Muscle layer of colon (tissue), 2 donors: Measurements from ENCODE around the gene AIF1.

Source experiments
- H3K27ac ChIP-seq: one replicate; pipeline ENCODE4 v1.7.0; 2013; ENCODE audit warnings: low read depth, mild to moderate bottlenecking, low read length, moderate library complexity
- H3K27me3 ChIP-seq, 2 donors: one replicate each; pipeline ENCODE4 v1.7.0; 2013; ENCODE audit warnings: low read length in 2 of 2, mild to moderate bottlenecking in 2 of 2; ENCODE audit not compliant: insufficient read depth in 2 of 2, control insufficient read depth in 1 of 2
- H3K36me3 ChIP-seq: one replicate; pipeline ENCODE4 v1.7.0; 2013; ENCODE audit warnings: mild to moderate bottlenecking, low read length; ENCODE audit not compliant: insufficient read depth
- H3K4me1 ChIP-seq: one replicate; pipeline ENCODE4 v1.7.0; 2013; ENCODE audit warnings: mild to moderate bottlenecking, low read length; ENCODE audit not compliant: insufficient read depth
- H3K4me3 ChIP-seq, 2 donors: one replicate each; pipeline ENCODE4 v1.7.0; 2013; ENCODE audit warnings: low read length in 2 of 2, low read depth in 1 of 2, mild to moderate bottlenecking in 1 of 2, moderate library complexity in 1 of 2
- H3K9ac ChIP-seq: one replicate; pipeline ENCODE4 v1.7.0; 2013; ENCODE audit warnings: low read length
- H3K9me3 ChIP-seq: one replicate; pipeline ENCODE4 v1.7.0; 2013; ENCODE audit warnings: mild to moderate bottlenecking, low read length
- donor health status: abdominal sarcoma.
- donor health status: Adenocarcinoma of cecum.

AIF1 gene

GRCh38 chr6:31610968-31611367 is 4.1 kb upstream of the AIF1 start:
- no peaks in the 10 kb centered on the region for H3K36me3 ChIP-seq
- no peaks in the 10 kb centered on the region for H3K4me1 ChIP-seq
- H3K9ac ChIP-seq = no peak overlapping the region
- H3K27ac ChIP-seq = no peak overlapping the region
- H3K4me3 ChIP-seq = no peak overlapping the region
- no peaks in the 10 kb centered on the region for H3K27me3 ChIP-seq
- no peaks in the 10 kb centered on the region for H3K9me3 ChIP-seq

DNA sequence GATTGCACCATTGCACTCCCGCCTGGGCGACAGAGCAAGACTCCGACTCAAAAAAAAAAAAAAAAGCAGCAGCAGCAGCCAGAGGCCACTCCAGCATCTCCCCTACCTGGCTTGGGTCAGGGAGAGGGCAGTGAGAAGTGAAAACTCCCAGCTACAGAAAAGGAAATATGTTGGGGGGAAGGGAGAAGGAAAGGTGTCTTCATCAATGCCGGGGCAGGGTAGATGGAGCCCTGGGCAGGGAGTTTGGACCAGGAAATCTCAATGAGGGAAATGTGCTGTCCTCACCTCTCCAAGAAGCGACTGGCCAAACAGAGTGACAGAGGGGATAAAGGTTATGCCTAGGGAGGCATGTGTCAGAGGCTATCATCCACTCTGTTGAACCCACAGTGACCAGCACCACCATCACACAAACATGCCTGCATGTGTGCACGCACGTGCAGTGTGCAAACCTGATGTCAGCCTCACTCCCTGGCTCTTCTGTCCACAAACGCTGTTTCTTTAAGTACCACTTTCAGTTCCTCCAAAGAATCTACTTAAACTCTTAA is 887 bp upstream of the AIF1 start:
- no peaks in the 10 kb centered on the region for H3K36me3 ChIP-seq
- no peaks in the 10 kb centered on the region for H3K27me3 ChIP-seq
- H3K27ac ChIP-seq = no peak overlapping the region
- H3K9me3 ChIP-seq = no peaks in the 10 kb centered on the region
- H3K4me3 ChIP-seq = no peak overlapping the region
- no peak overlapping the region for H3K9ac ChIP-seq
- H3K4me1 ChIP-seq = no peaks in the 10 kb centered on the region

GRCh38 chr6:31615748-31616147 is 714 bp downstream of the AIF1 start:
- peak overlapping the region; percentile 19 for H3K27ac ChIP-seq
- no peak overlapping the region for H3K9ac ChIP-seq
- H3K36me3 ChIP-seq = no peaks in the 10 kb centered on the region
- no peak overlapping the region for H3K4me3 ChIP-seq
- no peaks in the 10 kb centered on the region for H3K4me1 ChIP-seq
- H3K9me3 ChIP-seq = no peaks in the 10 kb centered on the region
- H3K27me3 ChIP-seq = no peaks in the 10 kb centered on the region

GRCh38 chr6:31617010-31617409 is 2.0 kb downstream of the AIF1 start:
- no peaks in the 10 kb centered on the region for H3K27me3 ChIP-seq
- peaks cover 8% of the 10 kb centered on the region for H3K4me1 ChIP-seq
- no peaks in the 10 kb centered on the region for H3K36me3 ChIP-seq
- H3K27ac ChIP-seq = no peak overlapping the region
- H3K9ac ChIP-seq = no peak overlapping the region
- no peaks in the 10 kb centered on the region for H3K9me3 ChIP-seq
- H3K4me3 ChIP-seq = no peak overlapping the region

- peak overlapping the region; percentile 65 for H3K9ac ChIP-seq
- peaks cover 18% of the 10 kb centered on the region for H3K4me1 ChIP-seq
- peaks cover 19% of the 10 kb centered on the region for H3K36me3 ChIP-seq
- H3K4me3 ChIP-seq = peak overlapping the region; percentile 58 to 64
- no peaks in the 10 kb centered on the region for H3K27me3 ChIP-seq
- peak overlapping the region; percentile 94 for H3K27ac ChIP-seq
- H3K9me3 ChIP-seq = no peaks in the 10 kb centered on the region
Observed at GRCh38 chr6:31619805-31620585, 5.0 kb downstream of the AIF1 start.

GRCh38 chr6:31620586-31621319 is 5.7 kb downstream of the AIF1 start, which contains the start of gene PRRC2A:
Gene PRRC2A, plus strand, starts transcription at chr6:31620715. Its CDS starts 2,075 bp downstream, at chr6:31622790.
- Histone ChIP-seq H3K36me3 (peaks cover 26% of the 10 kb centered on the region), H3K4me1 (peaks cover 18% of the 10 kb centered on the region), H3K27ac (peak within 1 kb of the TSS; percentile 94), H3K9ac (peak within 1 kb of the TSS; percentile 99), H3K27me3 (no peaks in the 10 kb centered on the region), H3K9me3 (no peaks in the 10 kb centered on the region), H3K4me3 (peak within 1 kb of the TSS; percentile 60 to 89)

GRCh38 chr6:31621320-31621939 is 6.4 kb downstream of the AIF1 start:
- peaks cover 33% of the 10 kb centered on the region for H3K36me3 ChIP-seq
- H3K27ac ChIP-seq = peak overlapping the region; percentile 80
- H3K9ac ChIP-seq = peak overlapping the region; percentile 99
- H3K27me3 ChIP-seq = no peaks in the 10 kb centered on the region
- H3K4me3 ChIP-seq = peak overlapping the region; percentile 60 to 89
- H3K4me1 ChIP-seq = peaks cover 18% of the 10 kb centered on the region
- H3K9me3 ChIP-seq = no peaks in the 10 kb centered on the region

GRCh38 chr6:31621991-31622390 is 7.0 kb downstream of the AIF1 start:
- H3K27me3 ChIP-seq = no peaks in the 10 kb centered on the region
- H3K9ac ChIP-seq = peak overlapping the region; percentile 99
- peak overlapping the region; percentile 60 to 89 for H3K4me3 ChIP-seq
- H3K27ac ChIP-seq = peak overlapping the region; percentile 80
- peaks cover 39% of the 10 kb centered on the region for H3K36me3 ChIP-seq
- peaks cover 18% of the 10 kb centered on the region for H3K4me1 ChIP-seq
- H3K9me3 ChIP-seq = no peaks in the 10 kb centered on the region

- Histone ChIP-seq H3K4me3 (peak overlapping the region in 1 of 2 donors; percentile 20), H3K36me3 (peaks cover 46% of the 10 kb centered on the region)
Observed at GRCh38 chr6:31622684-31623091, 7.7 kb downstream of the AIF1 start.

DNA sequence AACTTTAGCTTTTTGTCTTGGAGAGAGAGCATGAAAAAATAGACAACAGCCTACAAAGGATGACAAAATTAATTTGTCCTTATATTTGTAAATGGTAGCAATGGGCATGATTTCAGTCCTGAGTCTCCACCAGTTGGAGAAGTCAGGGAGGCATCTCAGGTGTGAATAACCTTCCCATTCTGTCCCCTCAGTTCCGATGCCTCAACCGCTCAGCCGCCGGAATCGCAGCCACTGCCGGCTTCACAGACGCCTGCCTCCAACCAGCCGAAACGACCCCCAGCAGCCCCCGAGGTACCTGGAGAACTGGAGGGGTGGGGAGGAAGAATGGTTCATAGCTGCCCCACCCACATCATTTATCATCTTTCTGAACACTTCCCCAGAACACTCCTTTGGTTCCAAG is 9.0 kb downstream of the AIF1 start:
- Histone ChIP-seq H3K4me3 (no peak overlapping the region), H3K27me3 (no peaks in the 10 kb centered on the region), H3K9ac (no peak overlapping the region), H3K36me3 (peaks cover 58% of the 10 kb centered on the region), H3K9me3 (no peaks in the 10 kb centered on the region), H3K4me1 (peaks cover 18% of the 10 kb centered on the region), H3K27ac (no peak overlapping the region)

More at GRCh38 chr6:31622684-31623091, 7.7 kb downstream of the AIF1 start:
- Histone ChIP-seq H3K4me1 (peaks cover 18% of the 10 kb centered on the region), H3K27me3 (no peaks in the 10 kb centered on the region), H3K9ac (no peak overlapping the region), H3K27ac (peak overlapping the region; percentile 80), H3K9me3 (no peaks in the 10 kb centered on the region)

- H3K36me3 ChIP-seq = peaks cover 85% of the 10 kb centered on the region
- H3K27me3 ChIP-seq = no peaks in the 10 kb centered on the region
- no peak overlapping the region for H3K9ac ChIP-seq
- peaks cover 10% of the 10 kb centered on the region for H3K4me1 ChIP-seq
- no peaks in the 10 kb centered on the region for H3K9me3 ChIP-seq
- no peak overlapping the region for H3K4me3 ChIP-seq
- H3K27ac ChIP-seq = no peak overlapping the region
Observed at GRCh38 chr6:31626952-31627351, 11.9 kb downstream of the AIF1 start.
